Upper lobe of left lung (tissue), 6 donors: Measurements from ENCODE around the gene CRKL. TPM values are rescaled to one million over a fixed set of nuclear protein-coding genes. Genes with fewer than 3 reads are reported as not detected.
"Not testable (repeated sequence)": the region's sequence is repeated elsewhere in the genome, so short reads cannot be mapped to it uniquely, and the experiment has no call there.

Source experiments
- ATAC-seq, 2 donors: fragments of 200-7000 bp; cut with Tn5 transposase; one replicate each; pipeline ENCODE4 v1.9.1; 2022; ENCODE audit warnings: mild to moderate bottlenecking in 2 of 2, moderate library complexity in 2 of 2; ENCODE audit not compliant: low FRiP score in 2 of 2
- DNase-seq, 2 donors: peaks; one replicate each; pipeline ENCODE4 v3.0.0-alpha.2; 2019 to 2020
- H3K27ac ChIP-seq, 4 donors: fragments of 200-600 bp; sonication (generic); one replicate each; pipeline ENCODE4 v1.5.1; 2016 to 2019
- H3K27me3 ChIP-seq, 4 donors: fragments of 200-600 bp; sonication (generic); one replicate each; pipeline ENCODE4 v1.5.1; 2017 to 2019
- H3K36me3 ChIP-seq, 4 donors: fragments of 200-600 bp; sonication (generic); one replicate each; pipeline ENCODE4 v1.5.1; 2016 to 2019
- H3K4me1 ChIP-seq, 4 donors: fragments of 200-600 bp; sonication (generic); one replicate each; pipeline ENCODE4 v1.5.1; 2018 to 2019
- H3K4me3 ChIP-seq, 4 donors: fragments of 200-600 bp; sonication (generic); one replicate each; pipeline ENCODE4 v1.5.1; 2017 to 2019; ENCODE audit warnings: mild to moderate bottlenecking in 2 of 4, moderate library complexity in 1 of 4
- H3K9me3 ChIP-seq, 4 donors: fragments of 200-600 bp; sonication (generic); one replicate each; pipeline ENCODE4 v1.5.1; 2018 to 2019
- EP300 ChIP-seq, 4 donors: sonication (generic); formaldehyde crosslinking; IDR thresholded peaks; one replicate each; pipeline ENCODE4 v1.5.1; 2017; ENCODE audit warnings: antibody characterized with exemption in 4 of 4, control low read depth in 2 of 4
- POLR2A ChIP-seq, 4 donors: fragments of 450-650 bp; IDR thresholded peaks; one replicate each; pipeline ENCODE4 v1.5.1; 2016 to 2017; ENCODE audit warnings: antibody characterized with exemption in 4 of 4, mild to moderate bottlenecking in 2 of 4
- POLR2AphosphoS5 ChIP-seq, 2 donors: sonication (generic); formaldehyde crosslinking; IDR thresholded peaks; one replicate each; pipeline ENCODE4 v1.5.1; 2017; ENCODE audit warnings: antibody characterized with exemption in 2 of 2
- WGBS, 2 donors: methylation state at CpG; one replicate each; pipeline ENCODE4 v1.1.5; 2017 to 2018; 5-methylcytosine and 5-hydroxymethylcytosine counted together
- total RNA-seq, 6 donors: library from RNA; depleted of rRNA in 4 of 6; stranded (reverse); fragments of >200 nt in 4 of 6; gene quantifications; one replicate each; pipeline versions ENCODE4 v1.1.0 to v1.2.1, GENCODE V29; 2016 to 2021
- TF ChIP-seq, protein P1 (sequence below), 6 experiments: fragments of 450-650 bp in 4 of 6; fragments of 200-600 bp in 2 of 6; sonication (generic) in 2 of 6; IDR thresholded peaks; one replicate each; pipeline ENCODE4 v1.5.1; 2016 to 2019; ENCODE audit warnings: antibody characterized with exemption in 6 of 6
- donor health status: DM: no; HTN: no; CAD: no; lungs with moderate emphysema.
- donor health status: DM: no; HTN: yes; CAD: no; lungs with severe emphysema.

CRKL gene
- total RNA-seq, 6 donors from 2014 or later = 35.6 to 65.4 (median 53.4) TPM

DNA sequence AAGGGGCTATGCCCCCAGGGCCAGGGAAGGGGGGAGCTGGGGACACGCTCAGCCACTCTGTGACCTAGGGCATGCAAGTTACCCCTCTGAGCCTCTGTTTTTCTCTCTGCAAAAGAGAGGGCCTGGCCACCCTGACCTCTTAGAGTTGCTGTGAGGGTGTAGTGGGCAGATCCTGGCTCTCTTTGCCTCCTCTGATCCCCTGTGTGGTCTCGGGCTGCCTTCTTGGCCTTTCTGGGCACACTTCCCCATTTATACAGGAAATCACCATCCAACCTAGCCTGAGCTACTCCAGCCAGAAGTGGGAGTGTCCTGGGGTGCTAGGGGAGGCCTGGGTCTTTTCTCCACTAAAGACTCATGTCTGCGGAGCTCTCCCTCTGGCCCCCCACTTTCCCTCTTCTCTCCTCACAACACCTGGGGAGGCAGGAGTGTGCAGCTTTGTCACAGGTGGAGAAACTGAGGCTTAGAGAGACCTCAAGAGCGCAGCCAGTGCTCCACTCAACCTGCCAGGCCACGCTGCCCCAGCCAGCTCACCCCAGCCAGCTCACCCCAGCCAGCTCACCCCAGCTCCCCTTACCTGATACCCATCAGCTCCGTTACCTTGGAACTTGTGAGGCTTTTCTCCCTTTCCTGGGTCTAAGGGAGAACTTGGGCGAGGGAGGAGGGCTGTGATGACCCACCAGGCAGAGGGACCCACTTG is 51.2 kb downstream of the CRKL start:
- H3K27ac ChIP-seq = no peak overlapping the region
- TF ChIP-seq, protein P1, sequence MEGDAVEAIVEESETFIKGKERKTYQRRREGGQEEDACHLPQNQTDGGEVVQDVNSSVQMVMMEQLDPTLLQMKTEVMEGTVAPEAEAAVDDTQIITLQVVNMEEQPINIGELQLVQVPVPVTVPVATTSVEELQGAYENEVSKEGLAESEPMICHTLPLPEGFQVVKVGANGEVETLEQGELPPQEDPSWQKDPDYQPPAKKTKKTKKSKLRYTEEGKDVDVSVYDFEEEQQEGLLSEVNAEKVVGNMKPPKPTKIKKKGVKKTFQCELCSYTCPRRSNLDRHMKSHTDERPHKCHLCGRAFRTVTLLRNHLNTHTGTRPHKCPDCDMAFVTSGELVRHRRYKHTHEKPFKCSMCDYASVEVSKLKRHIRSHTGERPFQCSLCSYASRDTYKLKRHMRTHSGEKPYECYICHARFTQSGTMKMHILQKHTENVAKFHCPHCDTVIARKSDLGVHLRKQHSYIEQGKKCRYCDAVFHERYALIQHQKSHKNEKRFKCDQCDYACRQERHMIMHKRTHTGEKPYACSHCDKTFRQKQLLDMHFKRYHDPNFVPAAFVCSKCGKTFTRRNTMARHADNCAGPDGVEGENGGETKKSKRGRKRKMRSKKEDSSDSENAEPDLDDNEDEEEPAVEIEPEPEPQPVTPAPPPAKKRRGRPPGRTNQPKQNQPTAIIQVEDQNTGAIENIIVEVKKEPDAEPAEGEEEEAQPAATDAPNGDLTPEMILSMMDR (IDR thresholded peaks at IDR 0.05) = no peak
- TF ChIP-seq EP300 (IDR thresholded peaks at IDR 0.05) (no peak), POLR2AphosphoS5 (IDR thresholded peaks at IDR 0.05) (no peak), POLR2A (IDR thresholded peaks at IDR 0.05) (no peak)
- ATAC-seq (peak in 1 of 2 donors; percentile 43), DNase-seq (peak in 1 of 2 donors; percentile 49)
- H3K9me3 ChIP-seq = no peaks in the 10 kb centered on the region
- H3K27me3 ChIP-seq = peaks cover 0 to 10% (median 3%) of the 10 kb centered on the region in 4 donors
- H3K36me3 ChIP-seq = no peaks in the 10 kb centered on the region
- WGBS, 2 donors = 77 to 79% methylated on average over 7 of the region's 7 CpGs
- peaks cover 8 to 14% (median 9%) of the 10 kb centered on the region in 4 donors for H3K4me1 ChIP-seq
- no peak overlapping the region for H3K4me3 ChIP-seq

DNA sequence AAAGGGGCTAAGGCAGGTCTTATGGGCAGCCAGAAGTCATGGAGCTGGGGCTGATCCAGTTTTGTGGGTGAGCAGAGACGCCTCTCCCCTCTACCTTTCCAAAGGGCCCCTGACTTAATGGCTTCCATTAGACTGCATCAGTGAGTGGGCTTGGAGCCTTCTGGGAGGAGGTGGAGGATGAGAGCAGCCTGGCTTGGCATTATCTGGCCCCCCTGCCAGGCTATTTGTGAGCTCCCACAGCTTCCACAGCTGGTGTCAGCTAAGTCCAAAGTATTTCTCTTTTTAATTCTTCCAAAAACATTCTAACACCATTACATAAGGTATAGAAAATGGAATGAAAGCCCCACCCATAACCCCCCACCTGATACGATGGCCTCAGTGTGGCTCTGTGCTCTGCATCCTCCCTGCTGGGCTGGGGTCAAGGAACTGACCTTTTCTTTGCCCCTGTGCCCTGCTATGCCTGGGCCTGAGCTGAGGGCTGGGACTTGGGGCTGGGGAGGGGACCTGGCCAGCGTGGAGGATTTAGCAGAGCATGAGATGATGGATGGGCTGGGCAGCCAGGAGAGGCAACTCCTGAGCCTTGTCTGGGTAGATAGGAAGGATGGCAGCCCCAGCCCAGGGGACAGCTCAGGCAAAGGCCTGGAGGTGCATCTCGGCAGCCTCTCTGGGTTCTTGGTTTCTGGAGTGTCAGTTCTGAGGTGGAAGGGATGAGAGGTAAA is 53.9 kb downstream of the CRKL start:
- H3K36me3 ChIP-seq = no peaks in the 10 kb centered on the region
- ATAC-seq (no peak), DNase-seq (no peak)
- 57 to 72% methylated on average over 3 to 4 of the region's 4 CpGs for WGBS, 2 donors
- TF ChIP-seq, protein P1 (IDR thresholded peaks at IDR 0.05) = no peak
- TF ChIP-seq EP300 (IDR thresholded peaks at IDR 0.05) = no peak
- TF ChIP-seq POLR2A (IDR thresholded peaks at IDR 0.05) = no peak
- TF ChIP-seq POLR2AphosphoS5 (IDR thresholded peaks at IDR 0.05) = no peak
- no peak overlapping the region for H3K27ac ChIP-seq
- no peak overlapping the region for H3K4me3 ChIP-seq
- no peaks in the 10 kb centered on the region for H3K27me3 ChIP-seq
- no peaks in the 10 kb centered on the region for H3K9me3 ChIP-seq
- H3K4me1 ChIP-seq = no peaks in the 10 kb centered on the region

DNA sequence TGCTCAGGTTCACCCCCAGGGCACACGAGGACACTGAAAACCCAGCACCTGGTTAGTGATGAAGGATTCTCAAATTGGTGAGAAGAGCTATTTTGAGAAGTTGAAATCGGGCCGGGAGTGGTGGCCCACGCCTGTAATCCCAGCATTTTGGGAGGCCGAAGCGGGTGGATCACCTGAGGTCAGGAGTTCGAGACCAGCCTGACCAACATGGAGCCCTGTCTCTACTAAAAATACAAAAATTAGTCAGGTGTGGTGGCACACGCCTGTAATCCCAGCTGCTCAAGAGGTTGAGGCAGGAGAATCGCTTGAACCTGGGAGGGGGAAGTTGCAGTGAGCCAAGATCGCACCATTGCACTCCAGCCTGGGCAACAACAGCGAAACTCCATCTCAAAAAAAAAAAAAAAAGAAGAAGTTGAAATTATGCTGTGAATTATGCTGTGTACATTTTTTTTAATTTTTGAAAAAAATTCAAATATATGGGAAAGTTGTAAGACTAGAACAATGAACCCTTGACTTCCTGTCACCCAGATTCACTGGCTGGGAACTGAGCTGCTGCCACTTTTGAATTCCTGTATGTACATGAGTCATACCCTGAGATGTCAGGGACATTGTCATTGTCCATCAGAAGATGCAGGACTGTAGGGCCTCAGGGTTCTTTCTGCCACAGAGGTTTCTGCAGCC is 54.9 kb downstream of the CRKL start:
- not testable (repeated sequence) for H3K27ac ChIP-seq, DNase-seq, ATAC-seq, H3K4me1 ChIP-seq, H3K36me3 ChIP-seq, H3K9me3 ChIP-seq, H3K4me3 ChIP-seq, H3K27me3 ChIP-seq
- WGBS, 2 donors = 67% methylated on average over 6 to 11 of the region's 11 CpGs

DNA sequence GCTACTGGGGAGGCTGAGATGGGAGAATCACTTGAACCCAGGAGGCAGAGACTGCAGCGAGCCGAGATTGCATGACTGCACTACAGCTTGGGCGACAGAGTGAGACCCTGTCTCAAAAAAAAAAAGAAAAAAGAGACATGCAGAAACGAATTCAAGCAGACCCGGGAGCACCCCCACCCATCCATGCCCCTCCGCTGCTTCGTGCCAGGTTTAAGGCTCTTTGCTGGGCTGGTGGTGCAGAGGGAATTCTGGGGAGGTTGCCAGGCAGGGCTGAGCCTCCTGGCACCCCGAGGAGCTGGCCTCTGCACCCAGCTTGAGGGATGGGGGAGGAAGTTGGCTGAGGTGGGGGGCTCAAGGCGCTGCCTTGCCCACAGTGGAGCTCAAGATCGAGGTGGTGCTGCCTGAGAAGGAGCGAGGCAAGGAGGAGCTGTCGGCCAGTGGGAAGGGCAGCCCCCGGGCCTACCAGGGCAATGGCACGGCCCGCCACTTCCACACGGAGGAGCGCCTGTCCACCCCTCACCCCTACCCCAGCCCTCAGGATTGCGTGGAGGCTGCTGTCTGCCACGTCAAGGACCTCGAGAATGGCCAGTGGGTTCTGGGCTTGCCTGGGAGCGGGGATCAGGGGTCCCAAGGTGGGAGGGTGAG is 55.8 kb downstream of the CRKL start:
- DNase-seq (peak in 1 of 2 donors; percentile 62), ATAC-seq (no peak)
- H3K27me3 ChIP-seq = no peaks in the 10 kb centered on the region
- H3K4me3 ChIP-seq = no peak overlapping the region
- no peaks in the 10 kb centered on the region for H3K9me3 ChIP-seq
- 65 to 79% methylated on average over 12 to 15 of the region's 21 CpGs for WGBS, 2 donors
- H3K4me1 ChIP-seq = no peaks in the 10 kb centered on the region
- no peaks in the 10 kb centered on the region for H3K36me3 ChIP-seq
- H3K27ac ChIP-seq = no peak overlapping the region
- TF ChIP-seq POLR2AphosphoS5 (IDR thresholded peaks at IDR 0.05) (no peak), EP300 (IDR thresholded peaks at IDR 0.05) (no peak), POLR2A (IDR thresholded peaks at IDR 0.05) (no peak)
- TF ChIP-seq, protein P1 (IDR thresholded peaks at IDR 0.05) = no peak
